IMR-90 (cell line): ENCODE data around the gene EPHB1. TPM values are rescaled to one million over a fixed set of nuclear protein-coding genes. Genes with fewer than 3 reads are reported as not detected.

Experiments
- ATAC-seq: fragments of 200-7000 bp; cut with Tn5 transposase; 2 replicates; pipeline ENCODE4 v1.9.1; 2020; ENCODE audit warnings: low read depth, mild to moderate bottlenecking, moderate library complexity
- BruUV-seq: library from RNA; stranded (reverse); fragments of 400-500 nt; replicated peaks from 2 replicates; lab custom pipeline; 2021; lab: Mats Ljungman, UMichigan
- CTCF ChIA-PET: fragments of 300-600 bp; formaldehyde crosslinking; extraction: SDS; loops from one replicate; lab custom pipeline; 2021; ENCODE audit warnings: antibody characterized with exemption; lab: Yijun Ruan, JAX
- POLR2A ChIA-PET: fragments of 300-600 bp; sonication (Branson Sonifier 250); formaldehyde crosslinking; loops from one replicate; lab custom pipeline; 2022; ENCODE audit warnings: antibody characterized with exemption; ENCODE audit not compliant: unreplicated experiment; lab: Charles Lee
- DNase-seq: peaks from one replicate; pipeline ENCODE4 v3.0.0; 2013
- H2AFZ ChIP-seq: replicated peaks from 2 replicates; pipeline ENCODE3; 2013; ENCODE audit warnings: low read length, mild to moderate bottlenecking; ENCODE audit not compliant: poor library complexity
- H2AK5ac ChIP-seq: 2 replicates; pipeline ENCODE4 v1.6.1; 2013; ENCODE audit warnings: low read depth, low read length, inconsistent platforms
- H2AK9ac ChIP-seq: replicated peaks from 2 replicates; pipeline ENCODE3; 2013; ENCODE audit warnings: mild to moderate bottlenecking, low read depth, low read length, moderate library complexity; ENCODE audit not compliant: poor library complexity
- H2BK120ac ChIP-seq: 2 replicates; pipeline ENCODE4 v1.6.1; 2013; ENCODE audit warnings: low read depth, low read length, inconsistent platforms
- H2BK15ac ChIP-seq: 3 replicates; pipeline ENCODE4 v1.6.1; 2013; ENCODE audit warnings: low read depth, low read length, inconsistent platforms
- H2BK20ac ChIP-seq: 2 replicates; pipeline ENCODE4 v1.6.1; 2013; ENCODE audit warnings: low read depth, mild to moderate bottlenecking, inconsistent platforms, low read length, moderate library complexity
- H2BK5ac ChIP-seq: 2 replicates; pipeline ENCODE4 v1.6.1; 2013; ENCODE audit warnings: mild to moderate bottlenecking, low read depth, low read length, inconsistent platforms; ENCODE audit not compliant: poor library complexity, severe bottlenecking
- H3K14ac ChIP-seq: replicated peaks from 2 replicates; pipeline ENCODE4 v1.6.1; 2013; ENCODE audit warnings: low read depth, low read length, inconsistent platforms
- H3K18ac ChIP-seq: 2 replicates; pipeline ENCODE4 v1.6.1; 2013; ENCODE audit warnings: low read depth, low read length, control low read depth
- H3K23ac ChIP-seq: 2 replicates; pipeline ENCODE4 v1.6.1; 2013; ENCODE audit warnings: low read depth, low read length, inconsistent platforms
- H3K27ac ChIP-seq: 2 replicates; pipeline ENCODE4 v1.5.1; 2013; ENCODE audit warnings: mild to moderate bottlenecking, control low read depth, low read length; ENCODE audit not compliant: insufficient read depth
- H3K27me3 ChIP-seq: 2 replicates; pipeline ENCODE4 v1.6.1; 2013; ENCODE audit warnings: low read length; ENCODE audit not compliant: control insufficient read depth, insufficient read depth
- H3K36me3 ChIP-seq: 2 replicates; pipeline ENCODE4 v1.6.1; 2013; ENCODE audit warnings: low read length, mixed read lengths; ENCODE audit not compliant: control insufficient read depth, insufficient read depth
- H3K4ac ChIP-seq: 2 replicates; pipeline ENCODE4 v1.6.1; 2013; ENCODE audit warnings: low read depth, low read length, inconsistent platforms
- H3K4me1 ChIP-seq: 2 replicates; pipeline ENCODE4 v1.6.1; 2013; ENCODE audit warnings: low read length, mixed read lengths; ENCODE audit not compliant: control insufficient read depth, insufficient read depth
- H3K4me2 ChIP-seq: 2 replicates; pipeline ENCODE4 v1.6.1; 2013; ENCODE audit warnings: low read depth, mild to moderate bottlenecking, control low read depth, low read length, moderate library complexity
- H3K4me3 ChIP-seq: 2 replicates; pipeline ENCODE4 v1.5.1; 2013; ENCODE audit warnings: low read depth, mild to moderate bottlenecking, control low read depth, low read length, moderate library complexity; ENCODE audit not compliant: insufficient read depth
- H3K56ac ChIP-seq: 2 replicates; pipeline ENCODE4 v1.6.1; 2013; ENCODE audit warnings: low read length, inconsistent platforms; ENCODE audit not compliant: insufficient read depth; ENCODE audit errors: extremely low read depth
- H3K79me1 ChIP-seq, 2 experiments: 2 replicates each; pipeline ENCODE4 v1.6.1; 2013; ENCODE audit warnings: low read length in 2 of 2, inconsistent platforms in 1 of 2, low read depth in 1 of 2
- H3K9ac ChIP-seq: 2 replicates; pipeline ENCODE4 v1.6.1; 2013; ENCODE audit warnings: low read depth, low read length, control low read depth
- H3K9me1 ChIP-seq: 2 replicates; pipeline ENCODE4 v1.6.1; 2013; ENCODE audit warnings: low read length, inconsistent platforms; ENCODE audit not compliant: insufficient read depth
- H3K9me3 ChIP-seq: 2 replicates; pipeline ENCODE4 v1.6.1; 2013; ENCODE audit warnings: low read length; ENCODE audit not compliant: control insufficient read depth, insufficient read depth
- H4K20me1 ChIP-seq: 2 replicates; pipeline ENCODE4 v1.6.1; 2013; ENCODE audit warnings: low read length, inconsistent platforms; ENCODE audit not compliant: insufficient read depth
- H4K5ac ChIP-seq: 2 replicates; pipeline ENCODE4 v1.6.1; 2013; ENCODE audit warnings: mild to moderate bottlenecking, low read depth, low read length, control low read depth
- H4K8ac ChIP-seq, 2 experiments: 2 replicates each; pipeline ENCODE4 v1.6.1; 2013; ENCODE audit warnings: low read depth in 2 of 2, low read length in 2 of 2, control low read depth in 1 of 2, inconsistent platforms in 1 of 2
- H4K91ac ChIP-seq: 2 replicates; pipeline ENCODE4 v1.6.1; 2013; ENCODE audit warnings: low read depth, low read length, inconsistent platforms; ENCODE audit not compliant: insufficient read depth
- CEBPB ChIP-seq: IDR thresholded peaks from 2 replicates; pipeline ENCODE4 v1.6.1; 2012; ENCODE audit warnings: low read depth, low read length, improper control_type of control experiment
- MAZ ChIP-seq: IDR thresholded peaks from 2 replicates; pipeline ENCODE4 v1.6.1; 2012; ENCODE audit warnings: low read depth, mild to moderate bottlenecking, low read length, improper control_type of control experiment, moderate library complexity, borderline replicate concordance
- MXI1 ChIP-seq: IDR thresholded peaks from 2 replicates; pipeline ENCODE4 v1.6.1; 2012; ENCODE audit warnings: low read depth, mild to moderate bottlenecking, low read length, moderate library complexity, borderline replicate concordance
- SMC3 ChIP-seq: fragments of 150-350 bp; IDR thresholded peaks from 2 replicates; pipeline ENCODE4 v1.6.1; 2016; ENCODE audit warnings: low read depth, mild to moderate bottlenecking, antibody characterized with exemption, low read length, moderate library complexity
- USF2 ChIP-seq: fragments of 150-350 bp; IDR thresholded peaks from 2 replicates; pipeline ENCODE4 v1.6.1; 2017; ENCODE audit warnings: mild to moderate bottlenecking, antibody characterized with exemption, low read length, low read depth
- WGBS, 2 experiments: methylation state at CpG; one replicate each; pipeline versions ENCODE4 v1.1.5 to v1.1.7; 2013; ENCODE audit warnings: missing lambda C conversion rate in 2 of 2; ENCODE audit not compliant: insufficient read length in 1 of 2; ENCODE audit errors: extremely low coverage in 2 of 2; 5-methylcytosine and 5-hydroxymethylcytosine counted together
- dilution Hi-C: fragments of 300-500 bp; cut with HindIII; formaldehyde crosslinking; loops from one replicate; pipeline ENCODE4 v1.14.3; 2018; ENCODE audit warnings: low sequenced_read_pairs; ENCODE audit not compliant: unreplicated experiment
- in situ Hi-C: fragments of 300-500 bp; cut with MboI; formaldehyde crosslinking; loops from 3 replicates; pipeline ENCODE4 v1.14.3; 2019; ENCODE audit warnings: low sequenced_read_pairs, inconsistent platforms, mixed read lengths
- intact Hi-C: fragments of 100-400 bp; cut with micrococcal nuclease; formaldehyde crosslinking; loops from 2 replicates; pipeline ENCODE4 v1.10.0; 2022
- polyA plus RNA-seq, 3 experiments: library from polyadenylated mRNA; depleted of rRNA; stranded (reverse); fragments of >200 nt; gene quantifications; 2 replicates each; pipeline ENCODE4 v1.2.3, GENCODE V29; 2012; ENCODE audit warnings: low replicate concordance in 1 of 3
- total RNA-seq: library from RNA; depleted of rRNA; stranded (reverse); fragments of >200 nt; gene quantifications from 2 replicates; pipeline ENCODE4 v1.2.3, GENCODE V29; 2012

Gene EPHB1
- total and polyA plus RNA-seq, 2 of the 4 experiments (the other 2 are of a cell fraction): 0.17 to 0.36 TPM

- H3K79me1 ChIP-seq: no peaks in the 10 kb centered on the region
- no peaks in the 10 kb centered on the region for H3K9me3 ChIP-seq
- DNase-seq (no peak), ATAC-seq (no peak)
- no TSS peak for BruUV-seq
- H4K5ac ChIP-seq: no peak overlapping the region
- no peak overlapping the region for H4K8ac ChIP-seq
- H3K4me3 ChIP-seq: no peak overlapping the region
- whole genome bisulfite sequencing, 2 experiments: no CpG with 5 or more reads among the region's 5 CpGs
- H2BK120ac ChIP-seq: no peak overlapping the region
- no peak for TF ChIP-seq USF2
- TF ChIP-seq MXI1: no peak
- TF ChIP-seq CEBPB: no peak
- TF ChIP-seq SMC3: no peak
- no peak for TF ChIP-seq MAZ
- H3K23ac ChIP-seq: no peak overlapping the region
- no peaks in the 10 kb centered on the region for H3K27me3 ChIP-seq
- POLR2A ChIA-PET: no interaction called here
- no peak overlapping the region for H2BK15ac ChIP-seq
- no peak overlapping the region for H3K56ac ChIP-seq
- dilution Hi-C loops: no loop called here
- H2BK20ac ChIP-seq: no peak overlapping the region
- in situ Hi-C loops: no loop called here
- no peaks in the 10 kb centered on the region for H3K9me1 ChIP-seq
- no peak overlapping the region for H2AK5ac ChIP-seq
- no peak overlapping the region for H3K4me2 ChIP-seq
- no peak overlapping the region for H3K27ac ChIP-seq
- H4K91ac ChIP-seq: no peak overlapping the region
- intact Hi-C loops: no loop called here
- H2AFZ ChIP-seq: no peak overlapping the region
- H4K20me1 ChIP-seq: no peaks in the 10 kb centered on the region
- no peak overlapping the region for H3K18ac ChIP-seq
- H3K9ac ChIP-seq: no peak overlapping the region
- CTCF ChIA-PET: no interaction called here
- no peaks in the 10 kb centered on the region for H3K4me1 ChIP-seq
- H2AK9ac ChIP-seq: no peak overlapping the region
- H3K14ac ChIP-seq: no peak overlapping the region
- H3K4ac ChIP-seq: no peak overlapping the region
- no peak overlapping the region for H2BK5ac ChIP-seq
- H3K36me3 ChIP-seq: no peaks in the 10 kb centered on the region
These were observed 97.7 kb downstream of the EPHB1 start for GRCh38 chr3:134892761-134893160.
